ENCODE data around the gene RBM26. TPM values are rescaled to one million over a fixed set of nuclear protein-coding genes. Genes with fewer than 3 reads are reported as not detected.

RBM26 gene
- total and polyA plus RNA-seq, 2 experiments from 2014 or later: 19.3 to 45.9 TPM

GRCh38 chr13:79297128-79297527 lies 108.9 kb downstream of the RBM26 start:
- H3K4me3 ChIP-seq: no peak overlapping the region
- no peak for DNase-seq (ENCODE audit: low spot score)
- no peaks in the 10 kb centered on the region for H3K9me2 ChIP-seq (replicated peaks; ENCODE audit: insufficient read depth)
- H3K27ac ChIP-seq: no peak overlapping the region
- no peaks in the 10 kb centered on the region for H4K20me1 ChIP-seq (ENCODE audit: insufficient read depth, poor library complexity, severe bottlenecking)
- H3K79me2 ChIP-seq: no peaks in the 10 kb centered on the region
- no peaks in the 10 kb centered on the region for H3K9me3 ChIP-seq (ENCODE audit: low read depth)
- TF ChIP-seq EZH2phosphoT487 (IDR thresholded peaks at IDR 0.05; ENCODE audit: low read depth, severe bottlenecking, unreplicated experiment) (no peak), CTCF (IDR thresholded peaks at IDR 0.05; ENCODE audit: poor library complexity) (no peak), EZH2 (IDR thresholded peaks at IDR 0.05; ENCODE audit: borderline replicate concordance) (no peak)
- no peak overlapping the region for H2AFZ ChIP-seq
- no peaks in the 10 kb centered on the region for H3K36me3 ChIP-seq (replicated peaks; ENCODE audit: insufficient read depth, low read depth)
- no peaks in the 10 kb centered on the region for H3K4me1 ChIP-seq (ENCODE audit: insufficient read depth)
- H3K27me3 ChIP-seq: no peaks in the 10 kb centered on the region
- 97% methylated on average over 2 of the region's 2 CpGs for WGBS (ENCODE audit: low lambda C conversion rate, missing lambda C conversion rate)
- H3K4me2 ChIP-seq: no peak overlapping the region

DNA sequence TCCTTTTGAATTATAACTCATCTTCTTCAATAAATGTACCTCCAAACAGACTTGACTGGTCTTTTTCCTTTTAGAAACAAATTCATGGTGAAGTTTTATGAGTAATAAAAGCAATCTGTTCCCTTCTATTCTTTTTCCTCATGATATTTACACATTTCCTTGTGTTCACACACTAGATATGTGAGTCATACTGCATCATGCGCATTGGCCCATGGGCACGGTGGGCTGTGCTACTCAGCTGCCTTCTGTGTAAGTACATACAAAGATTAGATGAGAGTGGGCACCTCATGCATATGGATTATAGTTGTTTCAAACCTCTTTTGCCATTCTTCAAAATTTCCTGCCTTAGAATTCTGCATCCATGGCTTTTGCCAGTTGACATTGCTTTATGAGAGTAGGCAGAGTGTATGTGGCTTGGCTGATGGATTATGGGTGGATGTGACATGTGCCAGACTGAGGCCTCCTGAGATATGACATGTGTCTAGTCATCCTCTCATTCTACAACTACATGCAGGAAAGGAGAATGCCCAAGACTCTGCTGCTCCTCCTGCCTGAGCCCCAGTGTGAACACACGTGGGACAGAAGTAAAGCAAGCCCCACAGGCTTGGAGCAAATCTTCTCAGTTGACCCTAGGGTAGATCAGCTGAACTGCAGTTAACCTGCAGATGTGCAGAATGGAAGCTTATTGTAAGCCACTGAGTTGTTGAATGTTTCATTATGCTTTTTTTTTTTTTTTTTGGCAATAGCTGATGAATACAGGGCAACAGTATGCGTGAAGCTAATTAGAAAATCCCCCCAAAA lies 109.9 kb downstream of the RBM26 start:
- Histone ChIP-seq H2AFZ (no peak overlapping the region), H3K79me2 (no peaks in the 10 kb centered on the region), H3K4me2 (no peak overlapping the region), H3K9me3 (ENCODE audit: low read depth) (no peaks in the 10 kb centered on the region), H3K27ac (no peak overlapping the region), H3K27me3 (no peaks in the 10 kb centered on the region), H3K4me3 (no peak overlapping the region), H4K20me1 (ENCODE audit: insufficient read depth, poor library complexity, severe bottlenecking) (no peaks in the 10 kb centered on the region), H3K4me1 (ENCODE audit: insufficient read depth) (no peaks in the 10 kb centered on the region), H3K36me3 (replicated peaks; ENCODE audit: insufficient read depth, low read depth) (no peaks in the 10 kb centered on the region), H3K9me2 (replicated peaks; ENCODE audit: insufficient read depth) (no peaks in the 10 kb centered on the region)
- DNase-seq (ENCODE audit: low spot score): peak; percentile 19
- WGBS (ENCODE audit: low lambda C conversion rate, missing lambda C conversion rate): 76% methylated on average over 4 of the region's 4 CpGs
- TF ChIP-seq EZH2 (IDR thresholded peaks at IDR 0.05; ENCODE audit: borderline replicate concordance) (no peak), CTCF (IDR thresholded peaks at IDR 0.05; ENCODE audit: poor library complexity) (no peak), EZH2phosphoT487 (IDR thresholded peaks at IDR 0.05; ENCODE audit: low read depth, severe bottlenecking, unreplicated experiment) (no peak)

DNA sequence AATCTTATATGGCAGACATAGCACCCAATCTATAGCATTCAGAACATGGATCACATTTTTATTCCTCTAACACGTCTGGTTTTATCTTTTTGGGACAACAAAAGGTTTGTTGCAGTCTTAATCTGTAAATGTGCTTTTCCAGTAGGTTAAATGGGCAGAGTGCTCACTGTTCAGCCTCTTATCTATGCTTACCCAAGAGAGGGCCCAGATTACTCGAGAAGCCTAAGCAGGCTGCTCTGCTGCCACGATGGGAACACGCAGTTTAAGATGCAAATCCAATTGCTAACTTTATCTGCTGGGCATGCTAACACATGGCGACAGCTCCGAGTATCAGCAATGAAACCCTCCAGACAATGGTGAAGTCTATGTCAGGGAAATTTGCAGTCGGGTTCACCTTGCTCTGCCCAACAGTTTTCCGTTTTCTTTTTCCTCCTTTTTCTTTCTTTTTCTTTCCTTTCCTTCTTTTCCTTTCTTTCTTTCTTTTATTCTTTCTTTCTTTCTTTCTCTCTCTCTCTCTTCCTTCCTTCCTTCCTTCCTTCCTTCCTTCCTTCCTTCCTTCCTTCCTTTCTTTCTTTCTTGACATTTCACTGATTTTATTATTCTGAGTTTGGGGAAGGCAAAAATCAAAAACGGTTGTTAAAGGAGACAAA lies 115.3 kb downstream of the RBM26 start:
- H3K9me2 ChIP-seq (replicated peaks; ENCODE audit: insufficient read depth): no peaks in the 10 kb centered on the region
- H3K4me1 ChIP-seq (ENCODE audit: insufficient read depth): no peaks in the 10 kb centered on the region
- no peaks in the 10 kb centered on the region for H3K79me2 ChIP-seq
- H3K4me3 ChIP-seq: no peak overlapping the region
- no peak for DNase-seq (ENCODE audit: low spot score)
- peak overlapping the region; percentile 46 for H3K4me2 ChIP-seq
- no peaks in the 10 kb centered on the region for H3K27me3 ChIP-seq
- H4K20me1 ChIP-seq (ENCODE audit: insufficient read depth, poor library complexity, severe bottlenecking): no peaks in the 10 kb centered on the region
- H3K27ac ChIP-seq: no peak overlapping the region
- TF ChIP-seq EZH2phosphoT487 (IDR thresholded peaks at IDR 0.05; ENCODE audit: low read depth, severe bottlenecking, unreplicated experiment) (no peak), CTCF (IDR thresholded peaks at IDR 0.05; ENCODE audit: poor library complexity) (no peak), EZH2 (IDR thresholded peaks at IDR 0.05; ENCODE audit: borderline replicate concordance) (no peak)
- peak overlapping the region; percentile 41 for H2AFZ ChIP-seq
- no peaks in the 10 kb centered on the region for H3K36me3 ChIP-seq (replicated peaks; ENCODE audit: insufficient read depth, low read depth)
- H3K9me3 ChIP-seq (ENCODE audit: low read depth): no peaks in the 10 kb centered on the region
- 51% methylated on average over 9 of the region's 9 CpGs for WGBS (ENCODE audit: low lambda C conversion rate, missing lambda C conversion rate)
